ENCODE results near the gene MAD1L1. TPM values are rescaled to one million over a fixed set of nuclear protein-coding genes. Genes with fewer than 3 reads are reported as not detected.

Gene MAD1L1
- total RNA-seq, 2 experiments from 2014 or later = 157 to 160 TPM

GRCh38 chr7:2247141-2247995 is 14.6 kb upstream of the MAD1L1 start:
- Histone ChIP-seq H3K9me3 (ENCODE audit: control insufficient read depth in 1 of 2, insufficient read depth in 1 of 2, low read length in 2 of 2) (peaks cover 0 to 4% of the 10 kb centered on the region in 2 experiments), H3K4me3 (ENCODE audit: low read length) (no peak overlapping the region), H3K27me3 (ENCODE audit: control insufficient read depth in 1 of 2, insufficient read depth in 2 of 2, low read length in 2 of 2) (no peaks in the 10 kb centered on the region), H3K36me3 (ENCODE audit: insufficient read depth, low read length) (no peaks in the 10 kb centered on the region), H3K4me1 (ENCODE audit: insufficient read depth, low read length) (peaks cover 25% of the 10 kb centered on the region), H3K27ac (ENCODE audit: low read depth in 1 of 2, low read length in 2 of 2) (no peak overlapping the region)
- Mint-ChIP-seq H3K9me3 (no peaks in the 10 kb centered on the region), H3K4me1 (ENCODE audit: low read depth) (peaks cover 13% of the 10 kb centered on the region), H3K27ac (no peak overlapping the region), H3K27me3 (no peaks in the 10 kb centered on the region), H3K4me3 (no peak overlapping the region), H3K36me3 (ENCODE audit: low read depth) (peaks cover 12% of the 10 kb centered on the region)
- ChIA-PET CTCF (no interaction called here), POLR2A (no interaction called here)
- ATAC-seq (ENCODE audit: poor library complexity) (no peak), DNase-seq (peak in 4 of 14 experiments; percentile 9 to 43 (median 33))
- TF ChIP-seq, protein P1, sequence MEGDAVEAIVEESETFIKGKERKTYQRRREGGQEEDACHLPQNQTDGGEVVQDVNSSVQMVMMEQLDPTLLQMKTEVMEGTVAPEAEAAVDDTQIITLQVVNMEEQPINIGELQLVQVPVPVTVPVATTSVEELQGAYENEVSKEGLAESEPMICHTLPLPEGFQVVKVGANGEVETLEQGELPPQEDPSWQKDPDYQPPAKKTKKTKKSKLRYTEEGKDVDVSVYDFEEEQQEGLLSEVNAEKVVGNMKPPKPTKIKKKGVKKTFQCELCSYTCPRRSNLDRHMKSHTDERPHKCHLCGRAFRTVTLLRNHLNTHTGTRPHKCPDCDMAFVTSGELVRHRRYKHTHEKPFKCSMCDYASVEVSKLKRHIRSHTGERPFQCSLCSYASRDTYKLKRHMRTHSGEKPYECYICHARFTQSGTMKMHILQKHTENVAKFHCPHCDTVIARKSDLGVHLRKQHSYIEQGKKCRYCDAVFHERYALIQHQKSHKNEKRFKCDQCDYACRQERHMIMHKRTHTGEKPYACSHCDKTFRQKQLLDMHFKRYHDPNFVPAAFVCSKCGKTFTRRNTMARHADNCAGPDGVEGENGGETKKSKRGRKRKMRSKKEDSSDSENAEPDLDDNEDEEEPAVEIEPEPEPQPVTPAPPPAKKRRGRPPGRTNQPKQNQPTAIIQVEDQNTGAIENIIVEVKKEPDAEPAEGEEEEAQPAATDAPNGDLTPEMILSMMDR (IDR thresholded peaks at IDR 0.05) = peak; percentile 29
- intact Hi-C loops (cut with DNase I, micrococcal nuclease) = loop anchor here in 1 of 2 experiments (10.0 kb wide), 1 partner anchor 743 kb away; the partner anchor contains the start of gene INTS1

- intact Hi-C loops (cut with DNase I, micrococcal nuclease) = loop anchor here in 1 of 2 experiments (10.0 kb wide), 1 partner anchor 741 kb away; the partner anchor contains the start of gene INTS1
- H3K27ac Mint-ChIP-seq = no peak overlapping the region
- H3K4me1 ChIP-seq (ENCODE audit: insufficient read depth, low read length) = peaks cover 28% of the 10 kb centered on the region
Measured at GRCh38 chr7:2245883-2246675, 13.3 kb upstream of the MAD1L1 start.

More at GRCh38 chr7:2245883-2246675, 13.3 kb upstream of the MAD1L1 start:
- TF ChIP-seq, protein P1 (IDR thresholded peaks at IDR 0.05) = no peak
- H3K4me3 Mint-ChIP-seq = peak overlapping the region; percentile 51
- DNase-seq (no peak), ATAC-seq (ENCODE audit: poor library complexity) (no peak)
- H3K27me3 Mint-ChIP-seq = no peaks in the 10 kb centered on the region
- H3K4me1 Mint-ChIP-seq (ENCODE audit: low read depth) = peaks cover 15% of the 10 kb centered on the region
- ChIA-PET POLR2A (no interaction called here), CTCF (interaction anchor here (1.3 kb wide), 1 partner anchor 102 kb away, joined by 3 read pairs; no protein-coding TSS in a partner anchor)
- no peak overlapping the region for H3K4me3 ChIP-seq (ENCODE audit: low read length)
- peaks cover 16% of the 10 kb centered on the region for H3K36me3 Mint-ChIP-seq (ENCODE audit: low read depth)
- no peaks in the 10 kb centered on the region for H3K27me3 ChIP-seq (ENCODE audit: control insufficient read depth in 1 of 2, insufficient read depth in 2 of 2, low read length in 2 of 2)
- peaks cover 0 to 4% of the 10 kb centered on the region in 2 experiments for H3K9me3 ChIP-seq (ENCODE audit: control insufficient read depth in 1 of 2, insufficient read depth in 1 of 2, low read length in 2 of 2)
- H3K9me3 Mint-ChIP-seq = no peaks in the 10 kb centered on the region
- H3K27ac ChIP-seq (ENCODE audit: low read depth in 1 of 2, low read length in 2 of 2) = no peak overlapping the region
- no peaks in the 10 kb centered on the region for H3K36me3 ChIP-seq (ENCODE audit: insufficient read depth, low read length)
